ENCODE data around the gene ITPRIP.

ITPRIP gene

DNA sequence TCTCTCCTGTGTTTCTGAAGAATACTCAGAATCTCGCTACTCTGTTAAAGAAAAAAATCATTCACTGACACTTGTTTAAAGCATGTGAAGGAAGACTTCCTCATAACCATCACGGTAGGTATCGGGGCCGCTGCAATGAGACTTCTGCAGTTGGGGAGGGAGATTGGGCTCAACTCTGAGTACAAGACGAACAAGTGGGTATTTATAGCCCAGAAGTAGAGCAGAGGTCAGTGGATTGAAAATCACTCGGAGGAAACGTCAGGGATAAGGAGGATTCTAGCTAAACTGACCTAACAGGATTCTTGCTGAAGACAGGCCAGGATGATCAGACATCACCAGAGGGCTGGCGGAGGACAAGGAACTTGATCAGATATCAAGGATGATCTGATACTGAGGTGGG lies 33.3 kb downstream of the ITPRIP start:
- FAIRE-seq, result no peak

DNA sequence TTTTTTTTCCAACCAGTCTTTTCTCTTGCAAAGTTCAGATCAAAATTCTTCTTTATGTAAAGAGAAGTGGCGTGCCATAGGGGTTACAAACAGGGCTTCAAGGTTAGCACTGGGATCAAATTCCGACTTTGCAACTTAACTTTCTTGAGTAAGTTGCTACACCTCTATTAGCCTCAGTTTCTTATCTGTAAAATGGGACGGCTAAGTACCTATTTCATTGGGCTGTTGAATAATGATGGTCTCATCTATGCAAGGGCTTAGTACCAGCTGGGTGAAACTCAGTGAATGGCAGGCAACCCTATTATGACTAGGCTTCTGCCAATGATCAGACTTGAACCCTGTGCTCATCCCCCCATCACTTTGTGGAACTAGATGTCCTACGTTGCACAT lies 33.9 kb downstream of the ITPRIP start:
- FAIRE-seq, result no peak

DNA sequence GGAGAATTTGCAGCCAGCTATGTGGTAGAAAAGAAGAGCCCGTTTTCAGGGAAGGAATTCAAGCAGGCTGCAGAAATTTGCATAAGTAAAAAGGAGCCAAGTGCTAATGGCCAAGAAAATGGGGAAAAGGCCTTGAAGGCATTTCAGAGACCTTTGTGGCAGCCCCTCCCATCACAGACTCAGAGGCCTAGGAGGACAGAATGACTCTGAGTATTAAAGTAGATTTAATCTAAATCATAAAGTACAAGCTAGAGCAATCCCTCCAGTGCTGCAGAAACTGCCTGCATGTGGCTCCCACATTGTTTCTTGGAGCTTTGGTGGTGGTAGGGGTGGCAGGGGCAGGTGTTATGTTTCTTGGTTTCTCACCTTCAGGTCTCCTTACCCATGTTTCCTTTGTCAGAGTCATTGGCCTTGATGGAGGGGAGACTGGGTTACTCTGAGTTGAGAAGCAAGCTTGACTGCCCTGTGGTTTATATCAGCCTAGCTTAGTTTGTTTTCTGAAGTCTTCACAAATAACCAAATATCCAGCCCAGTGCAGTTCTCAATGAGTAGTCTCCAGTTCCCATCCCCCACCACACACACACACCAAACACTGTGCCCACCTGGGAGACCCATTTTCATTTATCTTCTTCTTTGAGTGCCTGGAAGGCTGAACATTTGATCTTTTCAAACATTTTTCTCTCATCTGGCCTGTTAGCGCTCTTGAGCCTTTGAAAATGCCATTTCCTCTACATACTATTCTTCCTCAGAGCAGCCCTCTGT lies 34.5 kb downstream of the ITPRIP start:
- FAIRE-seq, result no peak

DNA sequence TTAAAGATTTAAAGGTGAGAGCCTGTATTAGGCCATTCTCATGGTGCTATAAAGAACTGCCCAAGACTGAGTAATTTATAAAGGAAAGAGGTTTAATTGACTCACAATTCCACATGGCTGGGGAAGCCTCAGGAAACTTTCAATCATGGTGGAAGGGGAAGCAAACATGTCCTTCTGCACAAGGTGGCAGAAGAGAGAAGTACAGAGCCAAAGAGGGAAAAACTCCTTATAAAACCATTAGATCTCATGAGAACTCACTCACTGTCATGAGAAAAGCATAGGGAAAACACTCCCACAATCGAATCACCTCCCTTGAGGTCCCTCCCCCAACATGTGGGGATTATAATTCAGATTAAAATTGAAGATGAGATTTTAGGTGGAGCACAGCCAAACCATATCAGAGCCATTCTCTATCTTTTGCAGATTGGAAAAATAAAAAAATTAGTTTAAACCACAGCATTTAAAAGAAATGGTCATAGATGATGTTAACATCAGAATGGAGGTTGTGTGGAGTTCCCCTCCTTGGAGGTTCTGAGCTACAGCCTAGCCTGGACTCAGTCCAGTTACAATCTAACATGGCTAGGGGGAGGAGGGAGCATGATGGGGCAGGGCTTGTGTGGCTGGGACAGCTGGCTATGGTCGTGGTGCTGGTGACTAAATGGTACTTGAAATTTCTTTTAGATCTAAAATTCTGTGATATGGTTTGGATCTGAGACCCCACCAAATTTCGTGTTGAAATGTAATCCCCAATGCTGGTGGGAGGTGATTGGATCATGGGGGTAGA lies 36.2 kb downstream of the ITPRIP start:
- no peak for FAIRE-seq

DNA sequence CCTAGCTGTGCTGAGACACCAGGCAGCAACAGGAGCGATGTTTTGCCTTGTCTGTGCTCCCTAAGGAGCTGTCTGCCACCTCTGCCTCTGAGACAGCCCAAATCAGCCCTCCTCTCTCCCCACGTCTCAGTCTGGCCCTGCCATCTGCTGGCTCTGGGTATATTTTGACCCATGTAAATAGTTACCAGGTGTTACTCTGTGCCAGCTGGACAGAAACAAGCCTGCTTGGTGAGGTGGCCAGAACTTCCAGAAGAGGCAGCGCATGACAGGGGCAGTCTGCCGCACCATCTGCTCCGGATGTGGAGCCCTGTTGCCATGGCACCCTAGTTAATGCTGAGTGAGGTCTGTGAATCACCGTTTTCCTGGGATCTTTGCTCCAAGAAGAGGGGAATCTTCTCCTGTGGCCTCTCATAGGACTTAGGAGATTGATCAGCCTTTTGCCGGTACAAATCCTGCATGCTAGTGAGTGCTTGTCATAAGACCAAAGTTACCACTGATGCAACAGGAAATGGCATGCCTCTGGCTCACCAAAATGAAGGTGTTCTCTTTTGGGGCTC lies 37.5 kb downstream of the ITPRIP start:
- FAIRE-seq, result no peak

DNA sequence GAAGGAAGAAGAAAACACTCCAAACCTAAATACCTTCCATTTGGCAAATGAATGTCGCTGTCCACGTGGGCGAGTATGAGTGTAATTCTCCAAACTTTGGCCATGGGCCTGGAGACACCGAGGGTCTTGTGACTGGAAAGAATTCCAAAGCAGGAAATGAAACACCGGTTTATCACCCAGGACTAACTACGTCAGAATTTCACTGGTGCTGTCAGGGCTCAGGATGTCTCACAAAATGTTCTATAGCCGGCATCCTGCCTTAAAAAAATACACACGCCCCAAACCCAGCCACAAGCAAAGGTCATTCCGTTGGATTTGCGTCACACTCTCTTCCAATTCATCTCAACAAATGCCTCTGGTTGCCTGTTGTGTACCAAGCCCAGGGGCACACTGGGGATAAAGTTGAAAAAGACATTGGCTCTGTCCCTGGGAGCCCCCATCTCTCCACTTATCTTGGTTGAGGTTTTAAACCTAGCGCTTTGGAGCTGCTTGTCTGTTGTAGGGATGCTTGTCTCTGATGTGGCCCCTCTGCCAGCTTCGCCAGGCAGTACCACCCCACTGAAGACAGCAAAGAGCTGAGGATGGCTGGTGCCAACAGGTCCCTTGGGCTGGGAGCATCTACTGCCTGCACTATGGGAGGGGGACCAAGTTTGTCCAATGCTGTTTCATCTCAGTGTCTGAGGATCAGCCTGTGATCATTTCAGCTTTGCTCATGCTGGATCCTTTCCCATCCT lies 38.1 kb downstream of the ITPRIP start:
- no peak for FAIRE-seq

DNA sequence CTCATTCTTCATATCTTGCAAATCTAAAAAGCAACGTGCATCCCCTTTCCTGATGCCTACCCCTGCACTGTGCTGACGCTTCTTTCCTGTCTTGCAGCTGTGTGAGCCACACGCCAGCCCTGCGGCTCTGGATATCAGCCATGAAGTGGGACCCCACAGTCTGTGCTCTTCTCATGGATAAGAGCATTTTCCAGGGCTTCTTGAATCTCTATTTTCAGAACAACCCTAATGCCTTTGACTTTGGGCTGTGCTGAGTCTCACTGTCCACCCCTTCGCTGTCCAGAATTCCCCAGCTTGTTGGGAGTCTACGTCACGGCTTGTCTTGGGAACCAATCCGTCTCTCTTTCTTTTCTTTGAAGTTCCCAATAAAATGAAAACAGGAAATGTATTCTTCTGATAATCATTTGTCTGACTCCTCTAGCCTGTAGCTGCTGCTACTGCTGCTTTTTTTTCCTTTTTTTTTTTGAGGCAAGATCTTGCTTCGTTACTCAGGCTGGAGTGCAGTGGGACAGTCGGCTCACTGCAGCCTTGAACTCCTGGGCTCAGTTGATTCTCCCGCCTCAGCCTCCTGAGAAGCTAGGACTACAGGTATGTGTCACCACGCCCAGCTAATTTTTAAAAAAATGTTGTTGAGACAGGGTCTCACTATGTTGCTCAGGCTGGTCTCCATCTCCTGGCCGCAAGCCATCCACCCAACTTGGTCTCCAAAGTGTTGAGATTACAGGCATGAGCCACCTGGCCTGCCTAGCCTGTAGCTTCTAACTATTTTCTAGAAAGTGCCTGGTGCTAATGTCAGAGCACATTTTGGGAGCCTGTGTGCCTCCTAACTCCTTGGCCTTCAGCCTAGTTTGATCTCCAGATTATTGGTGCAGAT lies 39.0 kb downstream of the ITPRIP start:
- FAIRE-seq, result no peak

DNA sequence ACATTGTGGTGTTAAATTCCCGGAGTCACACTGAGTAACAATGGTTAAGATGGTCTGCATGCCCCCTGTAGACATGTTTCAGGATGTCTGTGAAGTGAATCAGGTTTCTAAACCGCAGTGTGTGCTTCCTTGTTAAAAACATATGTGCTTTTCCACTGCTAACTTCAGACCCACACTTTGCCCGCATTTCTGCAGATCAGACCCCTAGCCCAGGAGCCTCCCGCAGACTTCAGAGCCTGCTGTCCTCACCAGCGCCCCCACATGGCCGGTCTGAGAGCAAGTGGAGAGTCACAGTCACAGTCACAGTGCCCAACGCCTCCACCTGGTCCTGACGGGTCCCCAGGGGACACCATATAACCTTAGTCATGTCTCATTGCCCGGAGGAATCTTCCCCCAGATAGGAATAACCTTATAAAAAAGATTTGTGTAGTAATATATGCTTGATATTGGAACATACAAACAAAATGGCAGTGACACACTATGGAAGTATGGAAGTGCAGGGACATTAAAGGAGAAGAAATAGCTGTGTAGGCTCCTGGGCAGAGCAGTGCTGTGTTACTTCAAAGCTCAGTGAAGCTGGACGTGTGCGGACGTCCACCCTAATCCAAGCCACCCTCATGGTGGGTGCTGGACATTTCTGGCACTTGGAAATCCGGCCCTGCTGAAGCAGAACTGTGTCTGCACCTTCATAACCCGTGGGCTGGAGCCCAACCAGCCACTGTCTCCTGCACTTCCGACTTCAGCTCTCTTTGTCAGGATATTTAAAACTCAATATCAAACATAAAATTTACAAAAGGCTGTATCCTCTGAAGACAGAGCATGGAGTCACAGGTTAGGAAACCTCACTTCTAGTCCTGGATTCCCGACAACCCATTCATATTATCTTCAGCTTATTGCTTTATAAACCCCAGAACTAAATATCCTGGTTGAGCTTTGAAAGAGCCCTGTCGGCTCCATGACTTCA lies 40.3 kb downstream of the ITPRIP start:
- FAIRE-seq, result no peak

DNA sequence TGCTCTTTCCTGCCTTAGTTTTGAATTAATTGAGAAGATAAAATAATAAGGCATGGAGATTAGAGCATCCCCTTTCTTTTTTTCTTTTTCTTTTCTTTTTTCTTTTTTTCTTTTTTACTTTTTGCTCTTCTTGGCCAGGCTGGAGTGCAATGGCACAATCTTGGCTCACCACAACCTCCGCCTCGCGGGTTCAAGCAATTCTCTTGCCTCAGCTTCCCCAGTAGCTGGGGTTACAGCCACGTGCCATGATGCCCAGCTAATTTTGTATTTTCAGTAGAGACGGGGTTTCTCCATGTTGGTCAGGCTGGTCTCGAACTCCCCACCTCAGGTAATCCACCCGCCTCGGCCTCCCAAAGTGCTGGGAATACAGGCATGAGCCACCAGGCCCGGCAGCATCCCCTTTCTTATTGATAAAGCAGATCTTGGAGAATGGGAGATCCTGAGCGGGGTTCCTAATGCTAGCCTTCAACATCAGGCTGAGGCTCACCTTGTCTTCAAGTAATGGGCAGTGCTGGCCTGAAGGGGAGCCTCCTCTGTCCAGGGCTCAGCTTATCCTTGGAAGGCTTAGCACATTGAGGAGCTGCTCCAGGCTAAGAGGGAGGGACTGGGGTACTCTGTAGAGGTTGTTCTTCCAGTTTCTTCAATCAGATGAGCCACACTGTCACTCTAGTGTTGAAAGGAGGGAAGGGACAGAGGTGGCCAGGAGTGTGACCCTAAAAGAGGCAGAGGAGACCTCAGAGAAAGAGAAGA lies 41.4 kb downstream of the ITPRIP start:
- no peak for FAIRE-seq

DNA sequence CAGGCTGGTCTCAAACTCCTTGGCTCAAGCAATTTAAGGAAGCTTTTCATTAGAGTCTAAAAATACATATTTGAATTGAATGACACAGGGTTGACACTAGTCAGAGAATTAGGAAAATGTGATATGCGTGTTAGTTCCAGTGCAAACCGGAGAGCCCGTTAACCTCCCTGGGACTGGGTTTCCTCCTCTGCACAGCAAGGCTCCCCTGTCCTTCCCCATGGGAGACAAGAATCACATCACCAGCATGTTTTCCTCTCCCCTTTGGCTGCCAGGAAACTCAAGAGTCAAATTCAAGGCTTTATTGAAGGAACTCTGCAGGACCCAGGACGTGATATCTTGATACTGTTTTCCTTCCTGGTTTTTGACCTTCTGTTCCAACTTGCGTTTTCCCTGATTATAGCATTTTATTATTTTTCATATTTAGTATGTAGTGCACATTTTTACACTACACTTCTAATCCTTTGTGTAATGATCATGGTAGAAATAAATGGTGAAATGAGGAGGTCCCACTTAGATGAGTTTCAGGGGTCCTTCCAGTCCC lies 44.4 kb downstream of the ITPRIP start:
- FAIRE-seq, result no peak

DNA sequence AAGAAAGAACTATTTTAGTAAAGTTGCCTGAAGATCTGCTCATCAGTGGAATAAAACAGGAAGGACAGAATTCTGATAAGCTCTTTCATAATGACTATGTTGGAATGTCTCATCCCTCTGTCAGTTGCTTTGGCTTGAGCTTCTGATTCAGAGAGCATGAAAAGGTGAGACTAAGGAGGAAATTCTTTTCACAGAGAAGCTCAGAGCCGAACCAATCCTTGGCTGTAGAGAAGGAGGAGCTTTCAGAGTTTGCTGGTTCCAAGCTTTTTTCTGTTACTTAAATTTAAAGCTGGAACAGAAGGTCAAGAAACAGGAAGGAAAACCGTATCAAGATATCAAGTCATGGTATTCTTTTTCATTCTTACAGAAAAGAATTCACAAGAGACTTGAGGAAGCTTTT lies 45.3 kb downstream of the ITPRIP start:
- FAIRE-seq, result no peak

DNA sequence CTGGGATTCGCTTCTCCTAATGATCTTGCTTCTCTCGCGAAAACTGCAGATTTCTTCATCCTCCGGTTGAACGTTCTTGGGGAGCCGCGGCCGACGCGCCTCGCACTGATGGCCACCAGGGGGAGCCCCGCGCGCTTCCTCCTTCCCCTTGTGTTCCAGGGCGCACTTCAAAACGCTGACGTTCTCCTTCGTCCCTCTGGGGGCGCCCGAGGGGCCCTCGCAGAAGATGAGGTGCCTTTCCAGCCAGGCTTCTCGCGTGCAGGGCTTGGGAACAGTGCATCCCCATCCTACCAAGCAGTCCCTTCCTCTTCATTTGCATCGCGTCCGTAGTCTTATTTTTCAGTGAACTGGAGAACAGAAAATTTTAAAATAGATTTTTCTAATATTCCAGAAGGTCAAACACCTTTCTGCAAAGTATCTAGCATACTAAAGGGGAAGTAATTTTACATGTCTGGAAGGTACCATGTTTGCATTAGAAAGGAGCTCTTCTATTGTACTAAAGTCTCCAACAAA lies 46.8 kb downstream of the ITPRIP start:
- peak; percentile 84 for FAIRE-seq

DNA sequence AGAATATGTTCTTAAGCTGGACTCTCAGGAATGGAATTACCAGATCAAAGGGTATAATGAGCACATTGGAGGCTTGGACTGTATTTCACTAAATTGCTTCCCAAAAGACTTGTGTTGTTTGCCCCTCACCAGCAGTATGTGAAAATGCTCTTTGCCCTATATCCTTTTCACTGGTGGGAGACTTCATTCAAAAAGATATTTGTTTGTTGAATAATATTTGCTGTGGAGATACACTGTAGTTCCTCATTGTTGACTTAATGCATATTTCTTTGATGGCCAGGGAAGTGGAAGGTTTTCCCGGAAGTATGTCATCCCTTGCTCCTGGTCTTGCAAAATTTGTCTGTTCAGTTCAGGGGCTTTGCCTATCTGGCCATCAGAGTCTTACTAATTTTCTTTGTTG lies 49.9 kb downstream of the ITPRIP start:
- FAIRE-seq, result no peak

DNA sequence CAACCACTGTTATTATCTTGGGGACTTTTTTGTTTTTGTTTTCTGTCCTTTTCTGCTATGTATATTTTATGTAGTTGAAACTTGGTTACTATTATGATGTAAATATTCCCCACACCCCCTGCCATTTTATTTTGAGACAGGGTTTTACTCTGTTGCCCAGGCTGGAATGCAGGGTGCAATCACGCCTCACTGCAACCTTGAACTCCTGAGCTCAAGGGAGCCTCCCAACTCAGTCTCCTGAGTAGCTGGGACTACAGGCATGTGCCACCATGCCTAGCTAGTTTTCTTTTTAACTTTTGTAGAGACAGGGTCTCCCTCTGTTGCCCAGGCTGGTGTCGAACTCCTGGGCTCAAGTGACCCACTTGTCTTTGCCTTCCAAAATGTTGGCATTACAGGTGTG lies 51.3 kb downstream of the ITPRIP start:
- no peak for FAIRE-seq

DNA sequence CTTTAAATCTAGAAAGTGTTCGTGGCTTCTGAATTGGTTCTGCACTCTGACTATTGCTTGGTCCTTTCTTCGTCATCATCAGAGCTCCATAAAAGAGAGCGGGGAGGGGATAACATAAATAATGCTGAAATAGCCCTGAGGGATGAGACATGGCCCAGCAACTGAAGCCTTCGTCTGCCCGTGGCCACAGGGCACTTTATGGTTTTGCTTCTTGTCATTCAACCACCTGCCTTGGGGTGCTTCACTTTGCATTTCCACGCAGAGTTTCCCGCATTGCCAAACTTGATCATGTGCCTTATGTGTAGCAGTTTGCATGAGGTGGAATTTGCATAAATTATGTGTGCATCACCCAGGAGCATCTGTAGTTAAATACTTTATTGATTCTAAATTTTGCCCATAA lies 53.4 kb downstream of the ITPRIP start:
- FAIRE-seq, result no peak

DNA sequence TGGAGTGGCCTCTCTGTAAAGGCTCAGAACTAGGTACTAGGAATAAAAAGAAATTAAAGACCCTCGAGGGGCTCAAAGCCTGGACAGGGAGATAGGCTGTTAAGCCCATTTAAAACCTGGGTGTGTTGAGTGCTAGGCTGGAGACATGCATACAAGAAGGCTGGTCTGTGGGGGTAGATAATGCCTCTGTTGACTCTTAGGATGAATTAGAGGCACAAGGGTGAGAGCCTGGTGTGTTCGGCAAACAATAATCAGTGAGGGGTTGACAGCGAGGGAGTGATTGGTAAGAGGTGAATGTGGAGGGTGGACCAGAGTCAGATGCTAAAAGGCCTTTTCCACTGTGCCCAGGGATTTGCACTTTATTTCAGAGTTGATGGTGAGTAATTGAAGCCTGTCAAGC lies 56.6 kb downstream of the ITPRIP start:
- no peak for FAIRE-seq

DNA sequence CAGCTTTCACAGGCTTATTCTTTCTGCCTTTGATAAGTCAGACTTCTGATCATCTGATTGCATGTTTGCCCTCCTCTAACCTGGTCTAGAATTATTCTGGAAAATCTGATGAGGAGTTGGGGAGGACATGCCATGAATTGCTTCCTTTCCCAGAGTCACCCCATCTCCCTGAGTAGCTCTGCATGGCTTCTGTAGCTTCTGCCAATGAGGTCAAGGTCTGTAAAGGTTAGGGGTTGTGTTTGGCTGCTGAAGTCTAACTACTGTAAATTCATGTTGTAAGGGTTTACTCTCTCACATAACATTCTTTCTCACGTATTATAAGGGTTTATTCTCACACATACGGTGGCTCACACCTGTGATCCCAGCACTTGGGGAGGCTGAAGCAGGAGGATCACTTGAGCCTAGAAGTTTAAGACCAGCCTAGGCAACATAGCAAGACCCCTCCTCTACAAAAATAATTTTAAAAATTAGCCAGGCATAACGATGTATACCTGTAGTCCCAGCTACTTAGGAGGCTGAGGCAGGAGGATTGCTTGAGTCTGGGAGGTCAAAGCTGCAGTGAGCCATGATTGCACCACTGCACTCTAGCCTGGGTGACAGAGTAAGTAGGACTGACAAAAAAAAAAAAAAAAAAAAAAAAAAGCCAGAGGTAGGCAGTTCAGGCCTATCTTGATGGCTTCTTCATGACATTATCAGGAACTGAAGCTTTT lies 58.6 kb downstream of the ITPRIP start:
- FAIRE-seq, result no peak

DNA sequence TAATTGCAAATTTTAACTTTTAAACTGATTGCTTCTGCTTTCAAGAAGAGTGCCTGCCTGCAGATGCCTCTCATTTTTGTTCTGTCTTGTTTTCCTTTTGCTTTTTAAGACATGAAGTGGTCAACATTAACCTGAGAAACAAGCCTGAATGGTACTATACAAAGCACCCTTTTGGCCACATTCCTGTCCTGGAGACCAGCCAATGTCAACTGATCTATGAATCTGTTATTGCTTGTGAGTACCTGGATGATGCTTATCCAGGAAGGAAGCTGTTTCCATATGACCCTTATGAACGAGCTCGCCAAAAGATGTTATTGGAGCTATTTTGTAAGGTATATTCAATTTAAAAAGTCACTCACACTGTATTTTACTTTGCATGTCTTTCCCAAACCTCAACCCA lies 60.5 kb downstream of the ITPRIP start:
- no peak for FAIRE-seq

DNA sequence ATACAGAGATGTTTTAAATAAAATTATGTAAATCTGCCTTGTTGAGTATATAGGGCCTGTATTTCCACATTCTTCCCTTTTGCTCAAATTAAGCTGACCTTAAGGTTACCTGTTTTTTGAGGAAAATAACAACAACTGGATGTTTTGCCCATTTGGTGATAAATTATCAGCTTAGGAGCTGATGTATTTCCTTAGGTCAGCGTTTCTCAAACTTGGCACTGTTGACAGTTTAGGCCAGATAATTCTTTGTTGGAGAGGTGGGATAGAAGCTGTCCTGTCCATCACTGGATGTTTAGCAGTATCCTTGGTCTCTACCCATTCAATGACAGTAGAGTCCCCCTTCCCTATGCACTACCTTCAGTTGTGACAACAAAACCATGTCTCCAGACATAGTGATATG lies 62.1 kb downstream of the ITPRIP start:
- no peak for FAIRE-seq
